Body of pancreas (tissue), 4 donors: ENCODE results near the gene PRR20G.

Experiments
- POLR2A ChIP-seq, 3 donors: fragments of 450-650 bp; IDR thresholded peaks; one replicate each; pipeline ENCODE4 v1.6.1; 2016; ENCODE audit warnings: antibody characterized with exemption in 3 of 3, mild to moderate bottlenecking in 2 of 3
- TF ChIP-seq, protein P1 (sequence below), 7 experiments: fragments of 450-650 bp in 4 of 7; fragments of 200-600 bp in 3 of 7; sonication (generic) in 3 of 7; IDR thresholded peaks; one replicate each; pipeline ENCODE4 v1.5.1; 2016 to 2019; ENCODE audit warnings: antibody characterized with exemption in 7 of 7

- TF ChIP-seq, protein P1, sequence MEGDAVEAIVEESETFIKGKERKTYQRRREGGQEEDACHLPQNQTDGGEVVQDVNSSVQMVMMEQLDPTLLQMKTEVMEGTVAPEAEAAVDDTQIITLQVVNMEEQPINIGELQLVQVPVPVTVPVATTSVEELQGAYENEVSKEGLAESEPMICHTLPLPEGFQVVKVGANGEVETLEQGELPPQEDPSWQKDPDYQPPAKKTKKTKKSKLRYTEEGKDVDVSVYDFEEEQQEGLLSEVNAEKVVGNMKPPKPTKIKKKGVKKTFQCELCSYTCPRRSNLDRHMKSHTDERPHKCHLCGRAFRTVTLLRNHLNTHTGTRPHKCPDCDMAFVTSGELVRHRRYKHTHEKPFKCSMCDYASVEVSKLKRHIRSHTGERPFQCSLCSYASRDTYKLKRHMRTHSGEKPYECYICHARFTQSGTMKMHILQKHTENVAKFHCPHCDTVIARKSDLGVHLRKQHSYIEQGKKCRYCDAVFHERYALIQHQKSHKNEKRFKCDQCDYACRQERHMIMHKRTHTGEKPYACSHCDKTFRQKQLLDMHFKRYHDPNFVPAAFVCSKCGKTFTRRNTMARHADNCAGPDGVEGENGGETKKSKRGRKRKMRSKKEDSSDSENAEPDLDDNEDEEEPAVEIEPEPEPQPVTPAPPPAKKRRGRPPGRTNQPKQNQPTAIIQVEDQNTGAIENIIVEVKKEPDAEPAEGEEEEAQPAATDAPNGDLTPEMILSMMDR (IDR thresholded peaks at IDR 0.05) = no peak
- TF ChIP-seq POLR2A (IDR thresholded peaks at IDR 0.05) = no peak
These were observed 37.7 kb upstream of the PRR20G start for GRCh38 chr3:127325629-127325961.
